Nephron progenitor cell (in vitro differentiated cells): ENCODE results near the gene ERC2.

Experiments
- DNase-seq: peaks from one replicate; pipeline ENCODE4 v3.0.0; 2021
- H3K27ac Mint-ChIP-seq: 2 replicates; pipeline ENCODE4 v1.8.0; 2021; ENCODE audit warnings: mild to moderate bottlenecking, moderate library complexity, mixed read lengths
- H3K27me3 Mint-ChIP-seq: 2 replicates; pipeline ENCODE4 v1.8.0; 2021; ENCODE audit warnings: mild to moderate bottlenecking, low read depth, mixed read lengths; ENCODE audit not compliant: poor library complexity
- H3K36me3 Mint-ChIP-seq: 2 replicates; pipeline ENCODE4 v1.8.0; 2021; ENCODE audit warnings: low read depth, mixed read lengths
- H3K4me1 Mint-ChIP-seq: 2 replicates; pipeline ENCODE4 v1.8.0; 2021; ENCODE audit warnings: mixed read lengths
- H3K4me3 Mint-ChIP-seq: 2 replicates; pipeline ENCODE4 v1.8.0; 2021; ENCODE audit warnings: mild to moderate bottlenecking, moderate library complexity, mixed read lengths
- H3K9me3 Mint-ChIP-seq: 2 replicates; pipeline ENCODE4 v1.8.0; 2021; ENCODE audit warnings: mild to moderate bottlenecking, moderate library complexity, mixed read lengths
- TF ChIP-seq, protein P1 (sequence below): fragments of 200-600 bp; sonication (generic); IDR thresholded peaks from 2 replicates; pipeline ENCODE4 v1.5.0; 2021; ENCODE audit warnings: antibody characterized with exemption

The ERC2 gene

DNA sequence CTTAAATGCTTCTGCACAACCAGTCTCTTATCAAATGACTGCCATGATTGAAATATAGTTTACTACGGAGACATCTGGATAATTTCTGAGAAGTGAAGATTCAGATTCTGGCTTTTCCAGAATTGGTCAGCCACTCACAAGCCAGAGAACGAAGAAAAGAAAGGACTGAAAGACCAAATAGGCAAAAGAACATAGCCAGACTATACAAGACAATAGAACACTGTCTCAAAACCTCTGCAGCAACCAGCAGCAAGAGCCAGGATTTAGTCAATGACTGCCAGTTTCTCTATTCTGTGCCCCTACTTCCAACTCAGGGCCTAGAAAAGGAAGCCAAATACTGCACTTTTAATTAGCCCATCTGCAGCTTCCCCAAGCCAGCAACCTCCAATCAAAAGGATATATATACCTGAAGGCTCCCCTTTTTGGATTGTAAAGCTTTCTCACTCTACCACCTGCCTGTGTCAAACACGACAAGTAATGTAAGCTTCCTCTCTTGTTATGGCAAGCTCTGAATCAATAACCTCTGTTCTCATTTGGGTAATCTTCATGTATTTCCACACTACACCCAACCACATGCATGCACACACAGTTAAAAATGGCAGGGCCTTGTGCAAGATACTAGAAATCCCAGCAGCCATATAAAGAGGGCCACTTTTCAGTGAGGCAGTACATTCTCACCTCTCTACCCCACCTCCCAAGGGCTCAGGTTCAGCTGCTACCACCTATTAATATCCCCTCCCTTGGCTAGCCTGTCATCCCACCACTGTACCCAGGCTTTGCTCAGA, 97.1 kb downstream of the ERC2 start:
- Mint-ChIP-seq H3K9me3 (peaks cover 13% of the 10 kb centered on the region), H3K27ac (no peak overlapping the region), H3K27me3 (peaks cover 3% of the 10 kb centered on the region), H3K4me3 (no peak overlapping the region), H3K4me1 (no peaks in the 10 kb centered on the region), H3K36me3 (no peaks in the 10 kb centered on the region)
- TF ChIP-seq, protein P1, sequence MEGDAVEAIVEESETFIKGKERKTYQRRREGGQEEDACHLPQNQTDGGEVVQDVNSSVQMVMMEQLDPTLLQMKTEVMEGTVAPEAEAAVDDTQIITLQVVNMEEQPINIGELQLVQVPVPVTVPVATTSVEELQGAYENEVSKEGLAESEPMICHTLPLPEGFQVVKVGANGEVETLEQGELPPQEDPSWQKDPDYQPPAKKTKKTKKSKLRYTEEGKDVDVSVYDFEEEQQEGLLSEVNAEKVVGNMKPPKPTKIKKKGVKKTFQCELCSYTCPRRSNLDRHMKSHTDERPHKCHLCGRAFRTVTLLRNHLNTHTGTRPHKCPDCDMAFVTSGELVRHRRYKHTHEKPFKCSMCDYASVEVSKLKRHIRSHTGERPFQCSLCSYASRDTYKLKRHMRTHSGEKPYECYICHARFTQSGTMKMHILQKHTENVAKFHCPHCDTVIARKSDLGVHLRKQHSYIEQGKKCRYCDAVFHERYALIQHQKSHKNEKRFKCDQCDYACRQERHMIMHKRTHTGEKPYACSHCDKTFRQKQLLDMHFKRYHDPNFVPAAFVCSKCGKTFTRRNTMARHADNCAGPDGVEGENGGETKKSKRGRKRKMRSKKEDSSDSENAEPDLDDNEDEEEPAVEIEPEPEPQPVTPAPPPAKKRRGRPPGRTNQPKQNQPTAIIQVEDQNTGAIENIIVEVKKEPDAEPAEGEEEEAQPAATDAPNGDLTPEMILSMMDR, result no peak
- no peak for DNase-seq

DNA sequence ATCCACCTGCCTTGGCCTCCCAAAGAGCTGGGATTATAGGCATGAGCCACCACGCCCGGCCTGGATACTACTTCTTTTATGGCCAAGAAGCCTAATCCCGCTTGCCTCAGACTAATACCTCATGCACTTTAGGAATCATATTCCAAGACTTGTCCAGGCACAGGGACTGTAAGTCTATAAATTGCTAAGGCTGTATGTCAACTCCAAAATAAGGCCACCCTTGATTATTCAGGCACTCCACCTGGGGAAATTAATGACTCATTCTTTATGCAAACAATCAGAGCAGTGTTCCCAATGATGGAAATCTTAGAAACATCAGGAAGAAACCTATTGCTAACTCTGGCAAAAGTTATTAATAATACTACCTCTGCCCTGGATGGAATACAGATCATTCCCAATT, 98.4 kb downstream of the ERC2 start:
- Mint-ChIP-seq H3K4me3 (no peak overlapping the region), H3K36me3 (no peaks in the 10 kb centered on the region), H3K9me3 (peaks cover under 1% of the 10 kb centered on the region), H3K27me3 (no peaks in the 10 kb centered on the region), H3K27ac (no peak overlapping the region), H3K4me1 (no peaks in the 10 kb centered on the region)
- TF ChIP-seq, protein P1, result no peak
- no peak for DNase-seq

DNA sequence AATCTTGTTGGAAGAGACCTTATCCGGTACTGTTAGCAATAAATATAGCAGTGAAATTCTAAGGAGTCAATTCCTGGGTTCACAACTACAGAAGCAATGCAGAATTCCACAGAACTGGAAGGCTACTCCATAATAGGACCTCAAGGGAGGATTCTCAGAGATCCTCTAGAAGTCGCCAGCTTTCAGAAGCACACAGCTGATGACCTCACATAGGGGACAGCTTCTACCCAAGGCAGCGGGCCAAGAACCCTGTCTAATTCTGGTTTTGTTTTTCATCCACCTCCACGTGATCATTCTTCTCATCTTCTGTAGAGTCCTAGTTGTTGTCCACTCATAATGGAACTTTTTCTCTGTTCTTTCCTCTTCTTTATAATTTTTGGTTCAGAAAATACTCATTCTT, 99.4 kb downstream of the ERC2 start:
- Mint-ChIP-seq H3K27me3 (no peaks in the 10 kb centered on the region), H3K27ac (no peak overlapping the region), H3K36me3 (no peaks in the 10 kb centered on the region), H3K9me3 (no peaks in the 10 kb centered on the region), H3K4me1 (no peaks in the 10 kb centered on the region), H3K4me3 (no peak overlapping the region)
- TF ChIP-seq, protein P1, result no peak
- DNase-seq, result no peak

DNA sequence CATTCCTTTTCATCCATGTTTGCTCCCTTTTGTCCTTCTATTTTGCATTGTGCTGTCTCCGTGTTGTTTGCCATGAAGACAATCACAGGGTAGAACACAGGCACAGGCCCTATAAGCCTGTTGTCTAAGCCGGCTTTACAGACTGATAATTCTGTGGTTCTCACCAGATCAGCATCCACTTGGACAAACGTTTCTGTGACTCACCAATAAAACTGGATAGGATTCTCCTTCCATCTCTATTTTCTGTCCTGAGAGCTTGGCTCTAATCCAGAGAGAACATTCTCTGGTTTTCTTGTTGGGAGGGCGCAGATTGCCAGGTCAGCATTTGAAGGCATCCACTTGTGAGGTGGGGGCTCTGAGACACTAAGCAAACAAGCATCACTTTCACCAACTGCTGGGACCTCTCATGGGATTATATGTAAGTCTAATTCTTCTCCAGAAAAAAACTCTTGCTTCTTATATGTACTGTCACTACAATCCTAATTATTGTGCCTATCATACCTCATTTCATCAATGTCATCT, 101.6 kb downstream of the ERC2 start:
- Mint-ChIP-seq H3K27ac (no peak overlapping the region), H3K4me3 (no peak overlapping the region), H3K4me1 (no peaks in the 10 kb centered on the region), H3K9me3 (no peaks in the 10 kb centered on the region), H3K36me3 (no peaks in the 10 kb centered on the region), H3K27me3 (peaks cover 6% of the 10 kb centered on the region)
- TF ChIP-seq, protein P1, result no peak
- no peak for DNase-seq

DNA sequence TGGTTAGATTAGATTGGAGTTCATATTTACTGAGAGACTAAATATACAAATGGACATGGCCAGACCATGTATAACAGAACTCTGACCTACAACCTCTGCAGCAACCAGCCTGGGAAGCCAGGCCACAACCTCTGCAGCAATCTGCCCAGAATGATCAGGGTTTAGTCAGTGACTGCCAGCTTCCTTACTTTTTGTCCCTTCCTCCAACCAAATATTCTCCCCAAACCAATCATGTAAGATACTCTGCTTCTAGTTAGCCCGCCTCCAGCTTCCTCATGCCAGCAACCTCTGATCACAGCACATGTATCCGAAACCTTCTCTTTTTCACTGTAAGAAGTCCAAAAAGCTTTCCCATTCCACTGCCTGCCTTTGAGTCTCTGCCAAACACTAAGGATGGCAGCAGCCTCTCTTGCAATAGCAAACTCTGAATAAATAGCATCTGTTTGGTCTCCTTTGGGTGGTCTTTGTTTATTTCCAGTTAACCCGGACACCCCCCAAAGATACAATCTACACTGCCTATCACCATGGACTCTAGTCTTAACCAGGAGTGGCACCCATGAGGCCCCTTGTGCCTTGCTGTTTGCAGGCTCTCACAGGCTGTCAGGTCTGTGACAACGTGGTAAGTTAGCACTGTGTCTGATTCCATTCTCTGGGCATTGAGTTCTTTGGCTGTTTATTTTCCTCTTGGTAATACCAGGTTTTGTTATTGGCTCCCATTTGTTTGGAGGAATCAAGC, 102.2 kb downstream of the ERC2 start:
- Mint-ChIP-seq H3K9me3 (no peaks in the 10 kb centered on the region), H3K36me3 (no peaks in the 10 kb centered on the region), H3K4me1 (no peaks in the 10 kb centered on the region), H3K27ac (no peak overlapping the region), H3K4me3 (no peak overlapping the region), H3K27me3 (peaks cover 6% of the 10 kb centered on the region)
- no peak for DNase-seq
- TF ChIP-seq, protein P1, result no peak
